ENCODE results near the gene ARHGEF4.
"Not testable (repeated sequence)": the region's sequence is repeated elsewhere in the genome, so short reads cannot be mapped to it uniquely, and the experiment has no call there.

Gene ARHGEF4

GRCh38 chr2:130887643-130888042 is 50.9 kb downstream of the ARHGEF4 start:
- DNase-seq, result no peak

- DNase-seq, result no peak
Observed at GRCh38 chr2:130890941-130891669, 54.4 kb downstream of the ARHGEF4 start.

- no peak for DNase-seq
Observed at GRCh38 chr2:130891966-130892365, 55.3 kb downstream of the ARHGEF4 start.

- no peak for DNase-seq
Observed at GRCh38 chr2:130892793-130893785, 56.4 kb downstream of the ARHGEF4 start.

- DNase-seq, result no peak
Observed at GRCh38 chr2:130894326-130894942, 57.7 kb downstream of the ARHGEF4 start.

- DNase-seq, result no peak
Observed at GRCh38 chr2:130896813-130897212, 60.1 kb downstream of the ARHGEF4 start.

GRCh38 chr2:130898553-130898952 is 61.8 kb downstream of the ARHGEF4 start:
- no peak for DNase-seq

- no peak for DNase-seq
Observed at GRCh38 chr2:130899306-130899705, 62.6 kb downstream of the ARHGEF4 start.

- DNase-seq, result no peak
Observed at GRCh38 chr2:130901061-130901460, 64.3 kb downstream of the ARHGEF4 start.

- DNase-seq, result not testable (repeated sequence)
Observed at GRCh38 chr2:130901626-130902025, 64.9 kb downstream of the ARHGEF4 start.

GRCh38 chr2:130908832-130909231 is 72.1 kb downstream of the ARHGEF4 start:
- DNase-seq, result no peak

GRCh38 chr2:130910931-130911330 is 74.2 kb downstream of the ARHGEF4 start:
- no peak for DNase-seq

GRCh38 chr2:130911482-130911881 is 74.8 kb downstream of the ARHGEF4 start:
- no peak for DNase-seq

- no peak for DNase-seq
Observed at GRCh38 chr2:130911996-130912395, 75.3 kb downstream of the ARHGEF4 start.

- DNase-seq, result no peak
Observed at GRCh38 chr2:130912471-130912870, 75.8 kb downstream of the ARHGEF4 start.

GRCh38 chr2:130913891-130914290 is 77.2 kb downstream of the ARHGEF4 start:
- DNase-seq, result no peak

- no peak for DNase-seq
Observed at GRCh38 chr2:130915149-130915548, 78.4 kb downstream of the ARHGEF4 start.

GRCh38 chr2:130915595-130916437 is 79.1 kb downstream of the ARHGEF4 start:
- DNase-seq, result no peak

- no peak for DNase-seq
Observed at GRCh38 chr2:130916438-130916705, 79.7 kb downstream of the ARHGEF4 start.

GRCh38 chr2:130917006-130917688 is 80.4 kb downstream of the ARHGEF4 start:
- no peak for DNase-seq

- no peak for DNase-seq
Observed at GRCh38 chr2:130918393-130918792, 81.7 kb downstream of the ARHGEF4 start.
